GM19043 (cell line): ENCODE data around the gene EP300.
"Not testable (repeated sequence)": the region's sequence is repeated elsewhere in the genome, so short reads cannot be mapped to it uniquely, and the experiment has no call there.

Experiments
- ATAC-seq: cut with Tn5 transposase; IDR thresholded peaks from one replicate; pipeline ENCODE4 v1.9.1; 2021; ENCODE audit warnings: low read depth; ENCODE audit not compliant: unreplicated experiment

Gene EP300

GRCh38 chr22:41145921-41146320 lies 53.5 kb downstream of the EP300 start:
- not testable (repeated sequence) for ATAC-seq

- no peak for ATAC-seq
These were observed 54.2 kb downstream of the EP300 start for GRCh38 chr22:41146573-41146972.

GRCh38 chr22:41147722-41148121 lies 55.3 kb downstream of the EP300 start:
- ATAC-seq, result no peak

GRCh38 chr22:41152902-41153301 lies 60.5 kb downstream of the EP300 start:
- ATAC-seq, result no peak

GRCh38 chr22:41157083-41157482 lies 64.7 kb downstream of the EP300 start:
- no peak for ATAC-seq

GRCh38 chr22:41169157-41169556 lies 76.8 kb downstream of the EP300 start:
- ATAC-seq, result no peak

GRCh38 chr22:41171996-41172395 lies 79.6 kb downstream of the EP300 start:
- no peak for ATAC-seq

GRCh38 chr22:41175546-41175945 lies 83.2 kb downstream of the EP300 start:
- no peak for ATAC-seq

GRCh38 chr22:41177040-41177621 lies 84.7 kb downstream of the EP300 start:
- no peak for ATAC-seq

- ATAC-seq, result no peak
These were observed 85.4 kb downstream of the EP300 start for GRCh38 chr22:41177622-41178424.

GRCh38 chr22:41178425-41178975 lies 86.1 kb downstream of the EP300 start:
- no peak for ATAC-seq

GRCh38 chr22:41180362-41180761 lies 88.0 kb downstream of the EP300 start:
- ATAC-seq, result not testable (repeated sequence)

- ATAC-seq, result no peak
These were observed 88.5 kb downstream of the EP300 start for GRCh38 chr22:41180926-41181325.

GRCh38 chr22:41181349-41182241 lies 89.2 kb downstream of the EP300 start:
- ATAC-seq, result no peak

- no peak for ATAC-seq
These were observed 92.3 kb downstream of the EP300 start for GRCh38 chr22:41184679-41185078.

GRCh38 chr22:41191467-41191866 lies 99.1 kb downstream of the EP300 start:
- ATAC-seq, result no peak

GRCh38 chr22:41193829-41194228 lies 101.4 kb downstream of the EP300 start:
- no peak for ATAC-seq

- ATAC-seq, result peak; percentile 75
These were observed 104.9 kb downstream of the EP300 start for GRCh38 chr22:41197038-41197972.

GRCh38 chr22:41198027-41198580 lies 105.7 kb downstream of the EP300 start:
- ATAC-seq, result no peak

- ATAC-seq, result no peak
These were observed 108.7 kb downstream of the EP300 start for GRCh38 chr22:41201141-41201540.
